DOHH2 (cell line): Measurements from ENCODE around the gene LRIF1.

Experiments used
- CTCF ChIP-seq: fragments of 200-600 bp; sonication (generic); IDR thresholded peaks from one replicate; pipeline ENCODE4 v1.5.1; 2014; ENCODE audit warnings: antibody characterized with exemption, mild to moderate bottlenecking, low read depth, low read length; ENCODE audit not compliant: poor library complexity, severe bottlenecking
- EZH2phosphoT487 ChIP-seq: fragments of 200-600 bp; sonication (generic); IDR thresholded peaks from 2 replicates; pipeline ENCODE4 v1.6.1; 2017; ENCODE audit warnings: borderline replicate concordance, mild to moderate bottlenecking, antibody characterized with exemption, low read length, moderate library complexity, mixed read lengths

DNA sequence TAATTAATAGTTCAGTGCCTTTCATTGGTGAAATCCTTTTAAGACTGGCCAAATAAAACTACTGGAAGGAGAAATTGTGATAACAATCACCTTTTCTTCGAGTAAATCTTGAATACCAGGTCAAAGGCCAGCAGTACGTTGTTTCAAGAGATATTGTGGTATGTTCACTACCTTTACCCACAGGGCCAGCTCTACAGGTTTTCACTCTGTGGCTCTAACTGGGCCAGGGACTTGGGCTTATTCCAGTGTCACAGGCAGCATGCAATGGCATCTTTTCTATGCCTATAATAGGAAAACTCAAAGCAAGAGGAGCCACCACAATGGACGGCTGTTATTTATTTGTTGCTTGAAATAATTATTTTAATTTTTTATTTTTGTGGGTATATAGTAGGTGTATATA lies 26.8 kb upstream of the LRIF1 start:
- TF ChIP-seq CTCF (no peak), EZH2phosphoT487 (no peak)
